Endothelial cell of umbilical vein (primary cell): ENCODE data around the gene ERGIC1. TPM values are rescaled to one million over a fixed set of nuclear protein-coding genes. Genes with fewer than 3 reads are reported as not detected.

Source experiments
- BruUV-seq: library from RNA; stranded (reverse); fragments of 400-500 nt; replicated peaks from 2 replicates; lab custom pipeline; 2021; lab: Mats Ljungman, UMichigan
- CTCF ChIA-PET: fragments of 300-600, 350-600 bp; sonication (Branson Sonifier 250); formaldehyde crosslinking; loops from one replicate; lab custom pipeline; 2021; ENCODE audit warnings: antibody characterized with exemption, inconsistent platforms; lab: Charles Lee
- POLR2A ChIA-PET: fragments of 300-600, 350-600 bp; sonication (Branson Sonifier 250); formaldehyde crosslinking; loops from one replicate; lab custom pipeline; 2021; ENCODE audit warnings: antibody characterized with exemption, inconsistent platforms; lab: Charles Lee
- DNase-seq: peaks from one replicate; pipeline ENCODE4 v3.0.0-alpha.2; 2011; ENCODE audit warnings: low read depth, low spot score
- FAIRE-seq: peaks from 2 replicates; lab custom pipeline; 2011; peaks lifted over from hg19 to GRCh38; lab: Jason Lieb, UNC
- H2AFZ ChIP-seq: 2 replicates; pipeline ENCODE4 v1.6.0; 2012; ENCODE audit warnings: low read depth, low read length, control low read depth, inconsistent platforms
- H3K27ac ChIP-seq: 2 replicates; pipeline ENCODE4 v1.5.1; 2011; ENCODE audit warnings: low read depth, mild to moderate bottlenecking, control low read depth, low read length, moderate library complexity; ENCODE audit not compliant: insufficient read depth
- H3K27me3 ChIP-seq, 2 experiments: 2 replicates each; pipeline versions ENCODE4 v1.6.0 to v1.6.1; 2011; ENCODE audit warnings: low read length in 2 of 2, mixed read lengths in 1 of 2; ENCODE audit not compliant: control insufficient read depth in 2 of 2, insufficient read depth in 2 of 2
- H3K36me3 ChIP-seq, 2 experiments: 2 replicates in 1 of 2; 3 replicates in 1 of 2; pipeline ENCODE4 v1.5.1; 2011; ENCODE audit warnings: low read length in 2 of 2, mild to moderate bottlenecking in 1 of 2, moderate library complexity in 1 of 2; ENCODE audit not compliant: control insufficient read depth in 2 of 2, insufficient read depth in 2 of 2; ENCODE audit errors: extremely low read depth in 1 of 2
- H3K4me1 ChIP-seq: 3 replicates; pipeline ENCODE4 v1.5.1; 2011; ENCODE audit warnings: mild to moderate bottlenecking, low read length; ENCODE audit not compliant: control insufficient read depth, insufficient read depth; ENCODE audit errors: extremely low read depth
- H3K4me2 ChIP-seq: 2 replicates; pipeline ENCODE4 v1.6.1; 2011; ENCODE audit warnings: low read length, control low read depth, mixed read lengths; ENCODE audit not compliant: insufficient read depth
- H3K4me3 ChIP-seq, 3 experiments: fragments of 200-600 bp in 1 of 3; sonication (generic), shearing (Covaris generic) in 1 of 3; replicated peaks in 1 of 3; 2 replicates each; pipeline ENCODE4 v1.5.1; 2011 to 2016; ENCODE audit warnings: control low read depth in 3 of 3, low read length in 3 of 3, mild to moderate bottlenecking in 2 of 3, inconsistent platforms in 1 of 3, low read depth in 1 of 3, moderate library complexity in 1 of 3; ENCODE audit not compliant: insufficient read depth in 1 of 3
- H3K79me2 ChIP-seq: 2 replicates; pipeline ENCODE4 v1.6.0; 2012; ENCODE audit warnings: low read length, inconsistent platforms; ENCODE audit not compliant: control insufficient read depth, insufficient read depth
- H3K9ac ChIP-seq: replicated peaks from 2 replicates; pipeline ENCODE3; 2011; ENCODE audit warnings: low read length, control low read depth; ENCODE audit not compliant: insufficient read depth; ENCODE audit errors: extremely low read depth
- H3K9me1 ChIP-seq: replicated peaks from 3 replicates; pipeline ENCODE4 v1.6.0; 2011; ENCODE audit warnings: mild to moderate bottlenecking, low read length; ENCODE audit not compliant: control insufficient read depth, insufficient read depth; ENCODE audit errors: extremely low read depth
- H3K9me3 ChIP-seq: replicated peaks from 2 replicates; pipeline ENCODE4 v1.5.1; 2012; ENCODE audit warnings: low read length, inconsistent platforms; ENCODE audit not compliant: control insufficient read depth, insufficient read depth
- H4K20me1 ChIP-seq: replicated peaks from 2 replicates; pipeline ENCODE3; 2011; ENCODE audit warnings: mild to moderate bottlenecking, low read length; ENCODE audit not compliant: control insufficient read depth, insufficient read depth; ENCODE audit errors: extremely low read depth
- EZH2 ChIP-seq: IDR thresholded peaks from 2 replicates; pipeline ENCODE4 v1.6.1; 2012; ENCODE audit warnings: borderline replicate concordance, low read depth, mild to moderate bottlenecking, moderate library complexity, low read length, inconsistent platforms; ENCODE audit not compliant: severe bottlenecking
- FOS ChIP-seq: IDR thresholded peaks from 2 replicates; pipeline ENCODE4 v1.6.1; 2011; ENCODE audit warnings: mild to moderate bottlenecking, low read length, moderate library complexity, borderline replicate concordance; ENCODE audit not compliant: insufficient read depth
- JUN ChIP-seq: IDR thresholded peaks from 2 replicates; pipeline ENCODE4 v1.6.1; 2011; ENCODE audit warnings: borderline replicate concordance, low read depth; ENCODE audit not compliant: insufficient read length, insufficient read depth
- MAX ChIP-seq: IDR thresholded peaks from 2 replicates; pipeline ENCODE4 v1.6.1; 2011; ENCODE audit not compliant: insufficient read depth, insufficient read length
- POLR2A ChIP-seq: IDR thresholded peaks from 2 replicates; pipeline ENCODE4 v1.6.1; 2012; ENCODE audit warnings: low read depth, mild to moderate bottlenecking, control low read depth, low read length
- POLR2AphosphoS5 ChIP-seq: IDR thresholded peaks from 2 replicates; pipeline ENCODE4 v1.6.1; 2012; ENCODE audit warnings: low read depth, mild to moderate bottlenecking, control low read depth, low read length, moderate library complexity; ENCODE audit not compliant: insufficient read depth
- dilution Hi-C: fragments of 300-500 bp; cut with MboI; formaldehyde crosslinking; loops from one replicate; pipeline ENCODE4 v1.15.0; 2019; ENCODE audit warnings: low sequenced_read_pairs; ENCODE audit not compliant: extremely low pct_ligation_motif_present
- intact Hi-C: fragments of 100-400 bp; cut with micrococcal nuclease; formaldehyde crosslinking; loops from one replicate; pipeline ENCODE4 v1.10.0; 2022
- polyA plus RNA-seq, 4 experiments: library from polyadenylated mRNA; depleted of rRNA in 3 of 4; stranded (reverse) in 3 of 4; unstranded in 1 of 4; fragments of >200 nt; gene quantifications; 2 replicates each; pipeline versions ENCODE4 v1.2.1 to v1.2.3, GENCODE V29; 2011 to 2012; ENCODE audit warnings: missing spikeins in 1 of 4
- total RNA-seq: library from RNA; stranded (reverse); gene quantifications from 2 replicates; pipeline ENCODE4 v1.2.3, GENCODE V29; 2021
- TF ChIP-seq, protein P1 (sequence below), 2 donors: IDR thresholded peaks; 1 replicate in 1 of 2; 2 replicates in 1 of 2; pipeline ENCODE4 v1.5.1; 2011; ENCODE audit warnings: low read length in 2 of 2, mild to moderate bottlenecking in 2 of 2, moderate library complexity in 2 of 2, control low read depth in 1 of 2, inconsistent platforms in 1 of 2, low read depth in 1 of 2; ENCODE audit not compliant: insufficient read depth in 1 of 2; ENCODE audit errors: extremely low read depth in 1 of 2

ERGIC1 gene
- total and polyA plus RNA-seq, 2 donors (not counting 3 experiments of a cell fraction or from before 2014, with no cell fraction given), result 105 to 109 TPM

GRCh38 chr5:172878585-172878932 lies 44.5 kb downstream of the ERGIC1 start:
- Histone ChIP-seq H3K27ac (peak overlapping the region; percentile 96), H3K9ac (peak overlapping the region; percentile 87), H3K9me1 (no peaks in the 10 kb centered on the region), H3K79me2 (peaks cover 35% of the 10 kb centered on the region), H3K9me3 (no peaks in the 10 kb centered on the region), H3K4me2 (peak overlapping the region; percentile 82), H3K27me3 (no peaks in the 10 kb centered on the region), H2AFZ (no peak overlapping the region), H3K4me1 (peaks cover 48% of the 10 kb centered on the region), H3K4me3 (no peak overlapping the region), H3K36me3 (no peaks in the 10 kb centered on the region), H4K20me1 (no peaks in the 10 kb centered on the region)
- POLR2A ChIA-PET, result interaction anchor here (1.9 kb wide), 1 partner anchor 108 kb away, joined by 10 read pairs; the partner anchor contains the start of gene DUSP1
- DNase-seq (no peak), FAIRE-seq (no peak)
- dilution Hi-C loops, result no loop called here
- BruUV-seq, result no TSS peak
- CTCF ChIA-PET, result interaction anchor here (1.4 to 1.8 kb wide), 2 partner anchors 9 to 107 kb away, joined by 4 to 10 read pairs; partner anchors contain the start of gene DUSP1
- TF ChIP-seq POLR2A, result no peak
- no peak for TF ChIP-seq JUN
- no peak for TF ChIP-seq POLR2AphosphoS5
- TF ChIP-seq EZH2, result no peak
- intact Hi-C loops, result no loop called here

DNA sequence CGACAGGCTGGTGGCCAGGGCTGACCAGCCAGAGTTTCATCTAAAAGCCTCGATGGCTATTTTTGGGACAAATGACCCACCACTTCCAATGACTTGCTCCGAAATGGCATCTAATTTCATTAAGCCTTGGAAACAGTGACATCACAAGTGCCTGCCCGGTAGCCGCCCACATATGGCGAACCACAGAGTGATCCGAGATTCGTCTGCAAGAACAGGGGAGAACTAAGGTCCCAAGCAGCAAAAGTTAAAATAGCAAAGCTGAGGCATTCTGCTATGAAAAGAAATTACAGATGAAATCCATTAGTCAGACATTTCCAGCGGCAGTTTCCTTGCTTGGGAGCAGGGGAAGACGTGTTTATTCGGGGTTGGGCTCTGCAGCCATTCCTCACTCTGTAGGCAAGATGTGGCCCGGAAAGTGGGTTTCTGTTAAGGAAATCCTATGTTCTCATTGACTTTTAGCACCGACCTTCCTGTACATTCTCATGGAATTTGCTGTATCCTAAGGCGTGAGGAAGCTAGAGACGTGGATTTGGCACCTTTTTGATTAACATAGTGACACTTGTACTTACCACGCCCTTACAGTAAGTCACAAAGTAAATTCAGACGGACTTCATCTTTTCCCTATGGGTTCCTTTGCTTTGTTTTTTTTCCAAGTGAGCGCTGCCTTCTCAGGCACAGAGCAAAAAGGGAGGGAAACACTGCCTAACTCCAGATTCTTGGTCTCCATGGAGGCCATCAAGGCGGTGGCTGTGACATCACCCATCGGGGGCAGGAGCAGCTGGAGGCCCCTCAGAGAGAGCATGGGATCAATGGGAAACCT lies 45.1 kb downstream of the ERGIC1 start:
- CTCF ChIA-PET, result interaction anchor here (1.0 to 1.8 kb wide), 5 partner anchors 8 to 107 kb away, joined by 3 to 10 read pairs (median 4); partner anchors contain the start of gene DUSP1
- peaks cover 33% of the 10 kb centered on the region for H3K79me2 ChIP-seq

More for the DNA sequence above, 45.1 kb downstream of the ERGIC1 start:
- DNase-seq, result peak; percentile 92
- Histone ChIP-seq H3K27me3 (no peaks in the 10 kb centered on the region), H2AFZ (peak overlapping the region; percentile 63), H3K4me2 (peak overlapping the region; percentile 82), H3K9me1 (no peaks in the 10 kb centered on the region), H3K9me3 (no peaks in the 10 kb centered on the region), H3K36me3 (no peaks in the 10 kb centered on the region), H3K9ac (peak overlapping the region; percentile 87), H4K20me1 (no peaks in the 10 kb centered on the region), H3K27ac (peak overlapping the region; percentile 96), H3K4me3 (peak overlapping the region in 1 of 3 experiments; percentile 27), H3K4me1 (peaks cover 45% of the 10 kb centered on the region)
- FAIRE-seq, result peak; percentile 92
- dilution Hi-C loops (no loop called here), intact Hi-C loops (loop anchor here (1.0 kb wide), 3 partner anchors 8 to 114 kb away; no protein-coding TSS in a partner anchor)
- TF ChIP-seq POLR2A (peak; percentile 66), JUN (peak; percentile 39), POLR2AphosphoS5 (peak; percentile 66), FOS (peak; percentile 54), MAX (no peak)
- TF ChIP-seq, protein P1, sequence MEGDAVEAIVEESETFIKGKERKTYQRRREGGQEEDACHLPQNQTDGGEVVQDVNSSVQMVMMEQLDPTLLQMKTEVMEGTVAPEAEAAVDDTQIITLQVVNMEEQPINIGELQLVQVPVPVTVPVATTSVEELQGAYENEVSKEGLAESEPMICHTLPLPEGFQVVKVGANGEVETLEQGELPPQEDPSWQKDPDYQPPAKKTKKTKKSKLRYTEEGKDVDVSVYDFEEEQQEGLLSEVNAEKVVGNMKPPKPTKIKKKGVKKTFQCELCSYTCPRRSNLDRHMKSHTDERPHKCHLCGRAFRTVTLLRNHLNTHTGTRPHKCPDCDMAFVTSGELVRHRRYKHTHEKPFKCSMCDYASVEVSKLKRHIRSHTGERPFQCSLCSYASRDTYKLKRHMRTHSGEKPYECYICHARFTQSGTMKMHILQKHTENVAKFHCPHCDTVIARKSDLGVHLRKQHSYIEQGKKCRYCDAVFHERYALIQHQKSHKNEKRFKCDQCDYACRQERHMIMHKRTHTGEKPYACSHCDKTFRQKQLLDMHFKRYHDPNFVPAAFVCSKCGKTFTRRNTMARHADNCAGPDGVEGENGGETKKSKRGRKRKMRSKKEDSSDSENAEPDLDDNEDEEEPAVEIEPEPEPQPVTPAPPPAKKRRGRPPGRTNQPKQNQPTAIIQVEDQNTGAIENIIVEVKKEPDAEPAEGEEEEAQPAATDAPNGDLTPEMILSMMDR (IDR thresholded peaks at IDR 0.05; ENCODE audit: extremely low read depth in 1 of 2, insufficient read depth in 1 of 2, low read depth in 1 of 2, low read length in 2 of 2), result no peak
- TSS peak; percentile 80 for BruUV-seq
- POLR2A ChIA-PET, result interaction anchor here (1.9 kb wide), 1 partner anchor 108 kb away, joined by 10 read pairs; the partner anchor contains the start of gene DUSP1
